ENCODE data around the gene SPI1.

The SPI1 gene

GRCh38 chr11:47359586-47359985, 18.8 kb downstream of the SPI1 start:
- H3K9me2 ChIP-seq (replicated peaks; ENCODE audit: insufficient read depth, low read length): no peaks in the 10 kb centered on the region
- no peaks in the 10 kb centered on the region for H3K36me3 ChIP-seq (ENCODE audit: low read length)
- no peak overlapping the region for H2AFZ ChIP-seq (ENCODE audit: low read depth, low read length, severe bottlenecking)
- no peaks in the 10 kb centered on the region for H3F3A ChIP-seq (ENCODE audit: insufficient read depth)
- no peaks in the 10 kb centered on the region for H3K27me3 ChIP-seq (ENCODE audit: low read length)
- H4K20me1 ChIP-seq (ENCODE audit: low read depth, low read length): no peaks in the 10 kb centered on the region
- H3K4me2 ChIP-seq (ENCODE audit: low read depth, low read length, poor library complexity, severe bottlenecking): no peak overlapping the region
- H3K4me3 ChIP-seq (ENCODE audit: insufficient read depth, low read length, poor library complexity, severe bottlenecking): no peak overlapping the region
- H3K9ac ChIP-seq (ENCODE audit: low read length): no peak overlapping the region
- TF ChIP-seq, protein P1, sequence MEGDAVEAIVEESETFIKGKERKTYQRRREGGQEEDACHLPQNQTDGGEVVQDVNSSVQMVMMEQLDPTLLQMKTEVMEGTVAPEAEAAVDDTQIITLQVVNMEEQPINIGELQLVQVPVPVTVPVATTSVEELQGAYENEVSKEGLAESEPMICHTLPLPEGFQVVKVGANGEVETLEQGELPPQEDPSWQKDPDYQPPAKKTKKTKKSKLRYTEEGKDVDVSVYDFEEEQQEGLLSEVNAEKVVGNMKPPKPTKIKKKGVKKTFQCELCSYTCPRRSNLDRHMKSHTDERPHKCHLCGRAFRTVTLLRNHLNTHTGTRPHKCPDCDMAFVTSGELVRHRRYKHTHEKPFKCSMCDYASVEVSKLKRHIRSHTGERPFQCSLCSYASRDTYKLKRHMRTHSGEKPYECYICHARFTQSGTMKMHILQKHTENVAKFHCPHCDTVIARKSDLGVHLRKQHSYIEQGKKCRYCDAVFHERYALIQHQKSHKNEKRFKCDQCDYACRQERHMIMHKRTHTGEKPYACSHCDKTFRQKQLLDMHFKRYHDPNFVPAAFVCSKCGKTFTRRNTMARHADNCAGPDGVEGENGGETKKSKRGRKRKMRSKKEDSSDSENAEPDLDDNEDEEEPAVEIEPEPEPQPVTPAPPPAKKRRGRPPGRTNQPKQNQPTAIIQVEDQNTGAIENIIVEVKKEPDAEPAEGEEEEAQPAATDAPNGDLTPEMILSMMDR (IDR thresholded peaks at IDR 0.05; ENCODE audit: insufficient read depth, low read length, poor library complexity, severe bottlenecking): no peak
- no peak for TF ChIP-seq EZH2phosphoT487 (conservative IDR thresholded peaks at IDR 0.05; ENCODE audit: low read length)
- H3K27ac ChIP-seq (ENCODE audit: low read depth, low read length): no peak overlapping the region
- H3K79me2 ChIP-seq (ENCODE audit: insufficient read depth, low read length): peaks cover 5% of the 10 kb centered on the region; the same call in 1 of the 2 replicates
- no peaks in the 10 kb centered on the region for H3K9me3 ChIP-seq (ENCODE audit: insufficient read depth, low read length)

GRCh38 chr11:47359162-47359561, 19.2 kb downstream of the SPI1 start:
- no peak overlapping the region for H2AFZ ChIP-seq (ENCODE audit: low read depth, low read length, severe bottlenecking)
- no peak overlapping the region for H3K27ac ChIP-seq (ENCODE audit: low read depth, low read length)
- no peaks in the 10 kb centered on the region for H3K36me3 ChIP-seq (ENCODE audit: low read length)
- H3K79me2 ChIP-seq (ENCODE audit: insufficient read depth, low read length): peaks cover under 1% of the 10 kb centered on the region; the same call in 1 of the 2 replicates
- H3F3A ChIP-seq (ENCODE audit: insufficient read depth): no peaks in the 10 kb centered on the region
- no peaks in the 10 kb centered on the region for H3K9me2 ChIP-seq (replicated peaks; ENCODE audit: insufficient read depth, low read length)
- H3K4me3 ChIP-seq (ENCODE audit: insufficient read depth, low read length, poor library complexity, severe bottlenecking): no peak overlapping the region
- no peaks in the 10 kb centered on the region for H4K20me1 ChIP-seq (ENCODE audit: low read depth, low read length)
- H3K9me3 ChIP-seq (ENCODE audit: insufficient read depth, low read length): no peaks in the 10 kb centered on the region
- no peak overlapping the region for H3K4me2 ChIP-seq (ENCODE audit: low read depth, low read length, poor library complexity, severe bottlenecking)
- H3K27me3 ChIP-seq (ENCODE audit: low read length): no peaks in the 10 kb centered on the region
- no peak overlapping the region for H3K9ac ChIP-seq (ENCODE audit: low read length)
- TF ChIP-seq, protein P1 (IDR thresholded peaks at IDR 0.05; ENCODE audit: insufficient read depth, low read length, poor library complexity, severe bottlenecking): no peak
- TF ChIP-seq EZH2phosphoT487 (conservative IDR thresholded peaks at IDR 0.05; ENCODE audit: low read length): no peak

DNA sequence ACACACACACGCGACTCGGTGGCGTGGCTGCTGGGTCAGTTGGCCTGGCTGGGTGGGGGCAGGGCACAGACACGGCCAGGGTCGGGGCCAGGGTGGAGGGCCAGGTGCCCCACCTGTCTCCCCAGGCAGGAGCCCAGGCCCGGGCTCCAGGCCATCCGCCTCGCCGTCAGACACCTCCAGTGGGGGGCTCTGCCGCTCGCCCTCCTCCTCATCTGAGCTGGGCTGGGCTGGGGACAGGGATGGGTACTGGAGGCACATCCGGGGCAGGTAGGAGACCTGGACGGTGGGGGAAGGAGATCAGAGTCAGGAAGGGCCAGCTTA, 19.7 kb downstream of the SPI1 start:
- TF ChIP-seq EZH2phosphoT487 (conservative IDR thresholded peaks at IDR 0.05; ENCODE audit: low read length): no peak
- TF ChIP-seq, protein P1 (IDR thresholded peaks at IDR 0.05; ENCODE audit: insufficient read depth, low read length, poor library complexity, severe bottlenecking): no peak
- H3K27ac ChIP-seq (ENCODE audit: low read depth, low read length): no peak overlapping the region
- H3K9me2 ChIP-seq (replicated peaks; ENCODE audit: insufficient read depth, low read length): no peaks in the 10 kb centered on the region
- no peak overlapping the region for H3K4me2 ChIP-seq (ENCODE audit: low read depth, low read length, poor library complexity, severe bottlenecking)
- H4K20me1 ChIP-seq (ENCODE audit: low read depth, low read length): no peaks in the 10 kb centered on the region
- no peak overlapping the region for H3K9ac ChIP-seq (ENCODE audit: low read length)
- H2AFZ ChIP-seq (ENCODE audit: low read depth, low read length, severe bottlenecking): no peak overlapping the region
- no peak overlapping the region for H3K4me3 ChIP-seq (ENCODE audit: insufficient read depth, low read length, poor library complexity, severe bottlenecking)
- H3K9me3 ChIP-seq (ENCODE audit: insufficient read depth, low read length): no peaks in the 10 kb centered on the region
- no peaks in the 10 kb centered on the region for H3F3A ChIP-seq (ENCODE audit: insufficient read depth)
- H3K27me3 ChIP-seq (ENCODE audit: low read length): no peaks in the 10 kb centered on the region
- H3K79me2 ChIP-seq (ENCODE audit: insufficient read depth, low read length): no peaks in the 10 kb centered on the region; the same call in 1 of the 2 replicates
- H3K36me3 ChIP-seq (ENCODE audit: low read length): no peaks in the 10 kb centered on the region

All from SU-DHL-6 (cell line).